Upper lobe of left lung (tissue), 6 donors: ENCODE measurements around the gene SGMS1. TPM values are rescaled to one million over a fixed set of nuclear protein-coding genes. Genes with fewer than 3 reads are reported as not detected.
A peak's percentile ranks its signal among the peaks of the same experiment; 100 is the strongest.

Experiments
- ATAC-seq, 2 donors: fragments of 200-7000 bp; cut with Tn5 transposase; one replicate each; pipeline ENCODE4 v1.9.1; 2022; ENCODE audit warnings: mild to moderate bottlenecking in 2 of 2, moderate library complexity in 2 of 2; ENCODE audit not compliant: low FRiP score in 2 of 2
- DNase-seq, 2 donors: peaks; one replicate each; pipeline ENCODE4 v3.0.0-alpha.2; 2019 to 2020
- H3K27ac ChIP-seq, 4 donors: fragments of 200-600 bp; sonication (generic); one replicate each; pipeline ENCODE4 v1.5.1; 2016 to 2019
- H3K27me3 ChIP-seq, 4 donors: fragments of 200-600 bp; sonication (generic); one replicate each; pipeline ENCODE4 v1.5.1; 2017 to 2019
- H3K36me3 ChIP-seq, 4 donors: fragments of 200-600 bp; sonication (generic); one replicate each; pipeline ENCODE4 v1.5.1; 2016 to 2019
- H3K4me1 ChIP-seq, 4 donors: fragments of 200-600 bp; sonication (generic); one replicate each; pipeline ENCODE4 v1.5.1; 2018 to 2019
- H3K4me3 ChIP-seq, 4 donors: fragments of 200-600 bp; sonication (generic); one replicate each; pipeline ENCODE4 v1.5.1; 2017 to 2019; ENCODE audit warnings: mild to moderate bottlenecking in 2 of 4, moderate library complexity in 1 of 4
- H3K9me3 ChIP-seq, 4 donors: fragments of 200-600 bp; sonication (generic); one replicate each; pipeline ENCODE4 v1.5.1; 2018 to 2019
- EP300 ChIP-seq, 4 donors: sonication (generic); formaldehyde crosslinking; IDR thresholded peaks; one replicate each; pipeline ENCODE4 v1.5.1; 2017; ENCODE audit warnings: antibody characterized with exemption in 4 of 4, control low read depth in 2 of 4
- POLR2A ChIP-seq, 4 donors: fragments of 450-650 bp; IDR thresholded peaks; one replicate each; pipeline ENCODE4 v1.5.1; 2016 to 2017; ENCODE audit warnings: antibody characterized with exemption in 4 of 4, mild to moderate bottlenecking in 2 of 4
- POLR2AphosphoS5 ChIP-seq, 2 donors: sonication (generic); formaldehyde crosslinking; IDR thresholded peaks; one replicate each; pipeline ENCODE4 v1.5.1; 2017; ENCODE audit warnings: antibody characterized with exemption in 2 of 2
- WGBS, 2 donors: methylation state at CpG; one replicate each; pipeline ENCODE4 v1.1.5; 2017 to 2018; 5-methylcytosine and 5-hydroxymethylcytosine counted together
- total RNA-seq, 6 donors: library from RNA; depleted of rRNA in 4 of 6; stranded (reverse); fragments of >200 nt in 4 of 6; gene quantifications; one replicate each; pipeline versions ENCODE4 v1.1.0 to v1.2.1, GENCODE V29; 2016 to 2021
- TF ChIP-seq, protein P1 (sequence below), 6 experiments: fragments of 450-650 bp in 4 of 6; fragments of 200-600 bp in 2 of 6; sonication (generic) in 2 of 6; IDR thresholded peaks; one replicate each; pipeline ENCODE4 v1.5.1; 2016 to 2019; ENCODE audit warnings: antibody characterized with exemption in 6 of 6
- donor health status: DM: no; HTN: no; CAD: no; lungs with moderate emphysema.
- donor health status: DM: no; HTN: yes; CAD: no; lungs with severe emphysema.

Gene SGMS1
- total RNA-seq, 6 donors from 2014 or later, result 66.7 to 230 (median 173) TPM

DNA sequence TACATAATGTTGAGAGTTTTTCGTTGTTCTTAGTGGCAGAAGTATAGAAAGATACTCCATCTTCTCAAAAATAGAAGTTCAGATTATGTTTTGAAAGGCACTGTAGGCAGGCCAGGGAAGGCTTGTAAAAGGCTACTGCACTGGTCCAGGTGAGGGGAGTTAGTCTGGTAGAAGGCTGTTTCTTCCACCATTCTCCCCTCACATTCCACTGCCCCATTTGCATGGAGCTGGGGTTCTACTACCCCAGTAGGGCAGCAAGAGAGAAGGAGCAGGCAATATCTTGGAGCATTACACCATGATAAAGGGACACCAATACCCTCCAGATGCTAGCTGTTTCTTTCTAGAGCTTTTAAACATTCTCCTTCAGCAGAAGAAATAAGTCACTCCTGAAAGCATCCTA lies 16.5 kb upstream of the SGMS1 start:
- WGBS, 2 donors, result 88 to 94% methylated on average over 1 of the region's 1 CpG
- Histone ChIP-seq H3K9me3 (no peaks in the 10 kb centered on the region), H3K27ac (no peak overlapping the region), H3K4me3 (no peak overlapping the region), H3K4me1 (peaks cover 0 to 9% (median 6%) of the 10 kb centered on the region in 4 donors), H3K36me3 (no peaks in the 10 kb centered on the region), H3K27me3 (no peaks in the 10 kb centered on the region)
- TF ChIP-seq POLR2AphosphoS5 (IDR thresholded peaks at IDR 0.05) (no peak), POLR2A (IDR thresholded peaks at IDR 0.05) (no peak), EP300 (IDR thresholded peaks at IDR 0.05) (no peak)
- TF ChIP-seq, protein P1, sequence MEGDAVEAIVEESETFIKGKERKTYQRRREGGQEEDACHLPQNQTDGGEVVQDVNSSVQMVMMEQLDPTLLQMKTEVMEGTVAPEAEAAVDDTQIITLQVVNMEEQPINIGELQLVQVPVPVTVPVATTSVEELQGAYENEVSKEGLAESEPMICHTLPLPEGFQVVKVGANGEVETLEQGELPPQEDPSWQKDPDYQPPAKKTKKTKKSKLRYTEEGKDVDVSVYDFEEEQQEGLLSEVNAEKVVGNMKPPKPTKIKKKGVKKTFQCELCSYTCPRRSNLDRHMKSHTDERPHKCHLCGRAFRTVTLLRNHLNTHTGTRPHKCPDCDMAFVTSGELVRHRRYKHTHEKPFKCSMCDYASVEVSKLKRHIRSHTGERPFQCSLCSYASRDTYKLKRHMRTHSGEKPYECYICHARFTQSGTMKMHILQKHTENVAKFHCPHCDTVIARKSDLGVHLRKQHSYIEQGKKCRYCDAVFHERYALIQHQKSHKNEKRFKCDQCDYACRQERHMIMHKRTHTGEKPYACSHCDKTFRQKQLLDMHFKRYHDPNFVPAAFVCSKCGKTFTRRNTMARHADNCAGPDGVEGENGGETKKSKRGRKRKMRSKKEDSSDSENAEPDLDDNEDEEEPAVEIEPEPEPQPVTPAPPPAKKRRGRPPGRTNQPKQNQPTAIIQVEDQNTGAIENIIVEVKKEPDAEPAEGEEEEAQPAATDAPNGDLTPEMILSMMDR (IDR thresholded peaks at IDR 0.05), result no peak
- DNase-seq (no peak), ATAC-seq (no peak)

DNA sequence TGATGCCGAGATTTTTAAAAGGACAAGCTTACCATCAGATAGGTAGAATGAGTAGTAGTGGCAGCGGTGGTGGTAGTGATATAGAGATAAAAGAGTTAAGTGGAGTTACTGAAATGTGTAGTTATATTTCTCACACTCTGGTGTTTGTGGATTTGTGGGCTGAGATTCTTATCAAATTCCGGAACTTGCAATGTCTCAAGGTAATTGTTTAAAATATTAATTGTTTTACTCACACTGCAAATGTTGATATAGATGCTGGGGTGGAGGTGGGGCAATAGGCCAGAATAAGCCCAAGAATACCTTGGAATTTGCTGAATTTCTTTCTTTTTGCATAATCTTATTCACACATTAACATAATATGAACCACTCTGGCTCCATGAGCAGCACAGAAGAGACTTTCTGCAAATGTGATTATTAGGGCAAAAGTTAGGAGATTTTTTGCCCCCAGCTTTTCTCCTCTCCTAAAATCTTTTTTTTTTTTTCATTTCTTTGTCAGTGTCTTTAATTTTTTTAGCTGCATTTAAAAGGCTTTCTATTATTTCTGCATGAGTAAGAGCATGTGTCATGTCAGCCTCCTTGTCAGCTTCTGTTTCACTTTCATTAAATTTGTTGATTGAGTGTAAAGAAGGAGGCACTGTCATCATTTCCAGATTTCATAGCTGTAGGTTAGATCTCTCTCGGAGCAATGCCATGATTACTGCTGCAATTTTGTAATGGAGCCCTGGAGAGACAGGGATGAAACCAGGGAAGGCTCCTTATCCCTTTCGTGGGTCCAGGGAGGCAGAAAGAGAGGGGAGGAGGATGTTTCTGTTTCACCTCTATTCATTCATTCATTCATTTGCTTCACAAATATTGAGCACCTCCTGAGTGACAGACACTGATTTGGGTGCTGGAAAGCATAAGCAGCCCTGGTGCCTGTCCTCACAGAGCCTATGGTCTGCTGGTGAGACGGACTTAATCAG lies 13.1 kb upstream of the SGMS1 start:
- DNase-seq (no peak), ATAC-seq (no peak)
- no peak for TF ChIP-seq EP300 (IDR thresholded peaks at IDR 0.05)
- 55 to 62% methylated on average over 6 of the region's 6 CpGs for WGBS, 2 donors
- H3K9me3 ChIP-seq, result no peaks in the 10 kb centered on the region
- no peaks in the 10 kb centered on the region for H3K36me3 ChIP-seq
- H3K4me3 ChIP-seq, result no peak overlapping the region
- H3K27me3 ChIP-seq, result no peaks in the 10 kb centered on the region
- H3K4me1 ChIP-seq, result peaks cover 0 to 9% (median 6%) of the 10 kb centered on the region in 4 donors
- no peak overlapping the region for H3K27ac ChIP-seq

DNA sequence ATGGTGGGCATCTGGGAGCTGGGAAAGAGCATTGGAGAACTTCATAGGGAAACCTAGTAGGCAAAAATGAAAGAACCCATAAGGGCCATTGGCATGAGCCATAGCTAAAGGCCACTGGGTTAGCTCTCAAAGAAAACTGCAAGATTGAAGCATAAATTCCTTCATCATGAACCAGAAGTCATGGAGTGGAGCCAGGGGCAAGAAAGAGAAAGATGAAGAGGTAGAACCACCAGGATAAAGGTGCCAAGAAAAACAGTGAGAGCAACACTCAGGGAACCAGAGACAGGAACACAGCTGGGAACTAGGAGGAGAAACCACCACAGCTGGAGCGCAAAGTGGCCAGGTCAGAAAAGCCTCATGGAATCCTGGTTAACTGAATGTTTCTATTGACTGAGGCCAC lies 11.5 kb upstream of the SGMS1 start:
- WGBS, 2 donors, result 86 to 96% methylated on average over 1 of the region's 1 CpG
- ATAC-seq (no peak), DNase-seq (no peak)
- no peak overlapping the region for H3K4me3 ChIP-seq
- peaks cover 0 to 9% (median 6%) of the 10 kb centered on the region in 4 donors for H3K4me1 ChIP-seq
- no peaks in the 10 kb centered on the region for H3K27me3 ChIP-seq
- no peaks in the 10 kb centered on the region for H3K9me3 ChIP-seq
- H3K27ac ChIP-seq, result no peak overlapping the region
- no peak for TF ChIP-seq POLR2AphosphoS5 (IDR thresholded peaks at IDR 0.05)
- TF ChIP-seq, protein P1 (IDR thresholded peaks at IDR 0.05), result no peak
- TF ChIP-seq POLR2A (IDR thresholded peaks at IDR 0.05), result no peak
- no peak for TF ChIP-seq EP300 (IDR thresholded peaks at IDR 0.05)
- no peaks in the 10 kb centered on the region for H3K36me3 ChIP-seq

DNA sequence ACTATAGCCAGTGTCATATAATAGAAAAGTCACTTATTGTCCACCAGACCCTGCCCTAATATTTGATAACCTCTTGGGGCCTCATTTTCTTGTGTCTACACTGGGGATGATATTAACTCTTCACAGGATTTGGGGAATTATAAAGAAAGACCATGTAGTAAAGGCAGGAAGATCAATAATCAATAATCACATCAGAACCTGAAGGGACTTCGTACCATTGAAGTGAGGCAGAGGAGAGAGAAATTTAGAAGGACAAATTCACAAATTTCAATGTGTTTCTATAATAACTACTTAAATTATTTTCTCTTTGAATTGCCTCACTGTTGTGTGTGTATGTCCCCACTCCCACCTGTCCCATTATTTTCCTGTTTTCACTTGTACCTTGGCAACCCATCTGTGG lies 10.7 kb upstream of the SGMS1 start:
- no peak for ATAC-seq
- TF ChIP-seq, protein P1 (IDR thresholded peaks at IDR 0.05), result no peak
- TF ChIP-seq EP300 (IDR thresholded peaks at IDR 0.05) (no peak), POLR2A (IDR thresholded peaks at IDR 0.05) (no peak), POLR2AphosphoS5 (IDR thresholded peaks at IDR 0.05) (no peak)
- H3K36me3 ChIP-seq, result peaks cover 0 to 3% (median 0%) of the 10 kb centered on the region in 4 donors

DNA sequence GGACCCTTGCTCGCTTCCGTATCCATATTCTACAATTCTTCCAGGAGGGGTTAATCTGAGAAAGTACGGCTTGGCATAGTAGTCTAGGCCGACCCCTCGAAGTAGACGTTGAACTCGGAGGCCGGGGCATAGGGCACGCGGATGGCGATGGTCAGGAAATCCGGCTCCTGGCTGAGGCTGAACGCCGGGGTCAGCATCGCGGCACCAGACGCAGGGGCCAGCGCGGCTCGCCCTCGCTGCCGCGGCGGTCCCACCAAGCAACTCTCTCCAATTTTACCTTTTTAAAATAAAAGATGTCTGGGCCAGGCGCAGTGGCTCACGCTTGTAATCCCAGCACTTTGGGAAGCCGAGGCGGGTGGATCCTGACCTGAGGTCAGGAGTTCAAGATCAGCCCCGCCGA lies 7.3 kb upstream of the SGMS1 start:
- H3K27me3 ChIP-seq, result no peaks in the 10 kb centered on the region
- no peak overlapping the region for H3K27ac ChIP-seq
- DNase-seq (peak in 1 of 2 donors; percentile 71), ATAC-seq (no peak)
- peaks cover 0 to 3% (median 0%) of the 10 kb centered on the region in 4 donors for H3K36me3 ChIP-seq
- TF ChIP-seq, protein P1 (IDR thresholded peaks at IDR 0.05), result no peak
- TF ChIP-seq POLR2AphosphoS5 (IDR thresholded peaks at IDR 0.05), result no peak
- TF ChIP-seq EP300 (IDR thresholded peaks at IDR 0.05), result no peak
- TF ChIP-seq POLR2A (IDR thresholded peaks at IDR 0.05), result no peak
- 96 to 98% methylated on average over 30 of the region's 30 CpGs for WGBS, 2 donors
- no peaks in the 10 kb centered on the region for H3K9me3 ChIP-seq
- peaks cover 0 to under 1% (median under 1%) of the 10 kb centered on the region in 4 donors for H3K4me1 ChIP-seq
- H3K4me3 ChIP-seq, result no peak overlapping the region

More for the DNA sequence above, 10.7 kb upstream of the SGMS1 start:
- no peaks in the 10 kb centered on the region for H3K9me3 ChIP-seq
- no peak overlapping the region for H3K4me3 ChIP-seq
- H3K27me3 ChIP-seq, result no peaks in the 10 kb centered on the region
- DNase-seq, result no peak
- 92 to 100% methylated on average over 1 of the region's 1 CpG for WGBS, 2 donors
- H3K27ac ChIP-seq, result no peak overlapping the region
- H3K4me1 ChIP-seq, result peaks cover 0 to 9% (median 6%) of the 10 kb centered on the region in 4 donors
